ENCODE results near the gene UBE2A. TPM values are rescaled to one million over a fixed set of nuclear protein-coding genes. Genes with fewer than 3 reads are reported as not detected.

UBE2A gene
- total RNA-seq, 3 donors from 2014 or later (not counting 1 experiment from before 2014, with no cell fraction given) = 88.4 to 125 (median 91.0) TPM

DNA sequence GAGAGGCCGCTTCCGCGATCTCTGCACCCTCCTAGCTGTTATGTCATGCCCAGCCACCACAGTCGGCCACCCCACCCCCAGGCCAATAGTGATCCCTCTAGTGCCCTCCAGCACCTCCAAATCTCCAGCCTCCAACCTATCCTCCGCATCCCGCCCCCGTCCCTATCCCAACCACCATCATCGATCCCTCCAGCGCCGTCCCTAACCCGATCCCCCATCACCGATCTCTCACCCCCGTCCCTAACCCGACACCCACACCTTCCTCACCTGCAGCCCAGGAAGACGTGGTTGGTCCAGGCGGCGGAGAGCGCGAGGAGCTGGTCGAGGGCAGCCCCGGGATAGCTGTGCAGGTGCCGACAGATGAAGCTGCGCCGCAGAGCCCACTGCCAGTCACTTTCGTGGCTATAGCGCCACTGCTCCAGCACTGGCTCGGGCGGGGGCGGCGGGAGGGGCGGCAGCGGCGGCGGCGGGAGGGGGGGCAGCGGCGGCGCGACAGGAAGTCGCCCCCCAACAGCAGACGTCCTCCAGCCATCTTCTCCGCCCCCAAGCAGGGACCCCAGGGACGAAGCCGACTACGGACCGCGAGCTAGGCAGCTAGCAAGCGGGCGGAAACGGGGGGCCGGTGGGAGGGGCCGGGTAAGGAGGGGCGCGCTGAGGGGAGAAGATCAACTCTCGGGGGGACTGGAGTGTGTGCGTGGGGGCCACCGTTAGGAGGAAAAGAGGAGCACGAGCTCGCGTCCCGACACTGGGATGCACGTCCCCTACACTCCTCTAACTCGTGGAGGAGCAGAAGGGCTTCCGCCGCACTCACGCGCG lies 31.3 kb downstream of the UBE2A start:
- Histone ChIP-seq H3K36me3 (ENCODE audit: control insufficient read depth, insufficient read depth, low read length) (no peaks in the 10 kb centered on the region), H3K4me3 (ENCODE audit: low read length) (peak overlapping the region; percentile 70), H3K27me3 (ENCODE audit: control insufficient read depth, insufficient read depth, low read length) (no peaks in the 10 kb centered on the region), H3K4me1 (ENCODE audit: control insufficient read depth, insufficient read depth, low read length) (peaks cover 16% of the 10 kb centered on the region), H3K9me3 (ENCODE audit: control insufficient read depth, insufficient read depth, low read length) (no peaks in the 10 kb centered on the region), H3K27ac (ENCODE audit: low read length) (peak overlapping the region; percentile 98)
- WGBS (ENCODE audit: insufficient coverage) = under 1% methylated on average over 65 of the region's 68 CpGs
- H3K36me3 Mint-ChIP-seq = no peaks in the 10 kb centered on the region
- peak overlapping the region; percentile 95 to 96 for H3K27ac Mint-ChIP-seq
- TF ChIP-seq, protein P1, sequence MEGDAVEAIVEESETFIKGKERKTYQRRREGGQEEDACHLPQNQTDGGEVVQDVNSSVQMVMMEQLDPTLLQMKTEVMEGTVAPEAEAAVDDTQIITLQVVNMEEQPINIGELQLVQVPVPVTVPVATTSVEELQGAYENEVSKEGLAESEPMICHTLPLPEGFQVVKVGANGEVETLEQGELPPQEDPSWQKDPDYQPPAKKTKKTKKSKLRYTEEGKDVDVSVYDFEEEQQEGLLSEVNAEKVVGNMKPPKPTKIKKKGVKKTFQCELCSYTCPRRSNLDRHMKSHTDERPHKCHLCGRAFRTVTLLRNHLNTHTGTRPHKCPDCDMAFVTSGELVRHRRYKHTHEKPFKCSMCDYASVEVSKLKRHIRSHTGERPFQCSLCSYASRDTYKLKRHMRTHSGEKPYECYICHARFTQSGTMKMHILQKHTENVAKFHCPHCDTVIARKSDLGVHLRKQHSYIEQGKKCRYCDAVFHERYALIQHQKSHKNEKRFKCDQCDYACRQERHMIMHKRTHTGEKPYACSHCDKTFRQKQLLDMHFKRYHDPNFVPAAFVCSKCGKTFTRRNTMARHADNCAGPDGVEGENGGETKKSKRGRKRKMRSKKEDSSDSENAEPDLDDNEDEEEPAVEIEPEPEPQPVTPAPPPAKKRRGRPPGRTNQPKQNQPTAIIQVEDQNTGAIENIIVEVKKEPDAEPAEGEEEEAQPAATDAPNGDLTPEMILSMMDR (IDR thresholded peaks at IDR 0.05) = no peak
- H3K27me3 Mint-ChIP-seq (ENCODE audit: low read depth in 2 of 2) = no peaks in the 10 kb centered on the region
- H3K9me3 Mint-ChIP-seq = no peaks in the 10 kb centered on the region
- ATAC-seq = peak; percentile 47 to 72 (median 52)
- H3K4me3 Mint-ChIP-seq = peak overlapping the region; percentile 95
- peaks cover 21 to 25% of the 10 kb centered on the region in 2 donors for H3K4me1 Mint-ChIP-seq
- intact Hi-C loops (cut with micrococcal nuclease) = loop anchor here (10.0 kb wide), 2 partner anchors 79 to 149 kb away; partner anchors contain the start of gene SOWAHD
- peak; percentile 29 to 66 for DNase-seq

DNA sequence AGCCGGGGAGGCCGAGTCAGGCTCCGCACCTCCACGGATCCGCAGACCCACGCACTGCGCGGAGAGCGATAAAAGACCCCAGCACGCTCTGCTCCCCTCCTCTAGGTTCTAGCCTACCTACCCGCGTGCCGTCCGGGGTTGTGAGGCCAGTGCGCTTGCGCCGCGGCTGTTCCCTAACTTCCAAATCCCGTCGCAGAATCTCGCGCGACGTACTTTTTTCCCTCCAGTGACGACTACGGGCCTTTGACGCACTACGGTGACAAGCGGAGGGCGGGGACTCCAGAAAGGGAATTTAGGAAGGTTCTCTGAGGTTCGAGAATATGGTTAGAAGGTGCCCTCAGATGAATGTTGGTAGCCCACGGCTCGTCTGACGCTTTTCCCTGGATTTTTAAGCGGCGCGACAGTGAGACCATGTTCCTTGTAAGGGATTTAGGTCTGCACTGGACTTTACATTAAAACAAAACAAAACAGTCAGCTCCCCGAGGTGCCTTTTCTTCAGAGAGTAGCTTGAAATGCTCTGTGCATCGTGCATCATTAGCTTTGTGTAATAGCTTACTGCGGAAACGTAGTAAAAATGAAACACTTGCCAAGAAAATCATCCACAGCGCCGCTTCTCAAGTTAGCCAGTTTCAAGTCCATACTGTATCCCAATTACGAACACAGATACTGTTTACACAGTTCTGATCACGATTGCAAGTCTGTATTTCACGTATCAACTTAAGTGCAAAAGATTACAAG lies 32.1 kb downstream of the UBE2A start, which contains the start of gene NKRF:
TSS of gene NKRF (minus strand) at position 145 of the 738 bp plus-strand sequence.
- Mint-ChIP-seq H3K9me3 (no peaks in the 10 kb centered on the region), H3K4me1 (peaks cover 21 to 25% of the 10 kb centered on the region in 2 donors), H3K4me3 (peak within 1 kb of the TSS; percentile 95), H3K27ac (peak within 1 kb of the TSS; percentile 95 to 96), H3K27me3 (ENCODE audit: low read depth in 2 of 2) (no peaks in the 10 kb centered on the region), H3K36me3 (no peaks in the 10 kb centered on the region)
- ATAC-seq (peak; percentile 80 to 89 (median 83)), DNase-seq (peak; percentile 82 to 96)
- H3K9me3 ChIP-seq (ENCODE audit: control insufficient read depth, insufficient read depth, low read length) = no peaks in the 10 kb centered on the region
- peak within 1 kb of the TSS; percentile 98 for H3K27ac ChIP-seq (ENCODE audit: low read length)
- no peaks in the 10 kb centered on the region for H3K27me3 ChIP-seq (ENCODE audit: control insufficient read depth, insufficient read depth, low read length)
- H3K4me1 ChIP-seq (ENCODE audit: control insufficient read depth, insufficient read depth, low read length) = peaks cover 16% of the 10 kb centered on the region
- intact Hi-C loops (cut with micrococcal nuclease) = loop anchor here (10.0 kb wide), 2 partner anchors 78 to 148 kb away; partner anchors contain the start of gene SOWAHD
- no peaks in the 10 kb centered on the region for H3K36me3 ChIP-seq (ENCODE audit: control insufficient read depth, insufficient read depth, low read length)
- H3K4me3 ChIP-seq (ENCODE audit: low read length) = peak within 1 kb of the TSS; percentile 70
- 4% methylated on average over 45 of the region's 46 CpGs for WGBS (ENCODE audit: insufficient coverage)
- TF ChIP-seq, protein P1 (IDR thresholded peaks at IDR 0.05) = no peak

DNA sequence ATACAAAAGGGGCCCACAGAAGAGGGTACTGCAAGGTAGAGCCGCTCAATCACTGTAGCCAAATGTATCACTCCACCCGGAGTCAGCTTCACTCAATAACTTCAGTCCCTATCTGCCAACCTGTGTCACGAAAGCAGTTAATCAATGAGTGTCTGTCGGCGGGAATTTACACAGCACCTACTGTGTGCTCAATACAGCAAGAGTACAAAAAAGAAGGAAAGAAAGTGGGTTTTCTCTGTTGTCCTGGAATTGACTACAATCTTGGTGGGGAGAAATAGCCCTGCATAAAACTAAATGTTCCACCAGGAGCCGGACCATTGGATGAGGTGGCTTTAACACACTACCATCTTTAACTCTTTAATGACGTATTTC lies 32.6 kb downstream of the UBE2A start:
- Mint-ChIP-seq H3K27ac (peak overlapping the region; percentile 95 to 96), H3K4me1 (peaks cover 21 to 25% of the 10 kb centered on the region in 2 donors), H3K36me3 (no peaks in the 10 kb centered on the region), H3K4me3 (peak overlapping the region; percentile 95), H3K27me3 (ENCODE audit: low read depth in 2 of 2) (no peaks in the 10 kb centered on the region), H3K9me3 (no peaks in the 10 kb centered on the region)
- ATAC-seq = no peak
- Histone ChIP-seq H3K9me3 (ENCODE audit: control insufficient read depth, insufficient read depth, low read length) (no peaks in the 10 kb centered on the region), H3K36me3 (ENCODE audit: control insufficient read depth, insufficient read depth, low read length) (no peaks in the 10 kb centered on the region), H3K4me3 (ENCODE audit: low read length) (peak overlapping the region; percentile 70), H3K27me3 (ENCODE audit: control insufficient read depth, insufficient read depth, low read length) (no peaks in the 10 kb centered on the region), H3K27ac (ENCODE audit: low read length) (peak overlapping the region; percentile 98), H3K4me1 (ENCODE audit: control insufficient read depth, insufficient read depth, low read length) (peaks cover 16% of the 10 kb centered on the region)
- TF ChIP-seq, protein P1 (IDR thresholded peaks at IDR 0.05) = no peak
- intact Hi-C loops (cut with micrococcal nuclease) = loop anchor here (10.0 kb wide), 2 partner anchors 78 to 148 kb away; partner anchors contain the start of gene SOWAHD
- no peak for DNase-seq
- WGBS (ENCODE audit: insufficient coverage) = 90% methylated on average over 4 of the region's 7 CpGs
